Endothelial cell of umbilical vein (primary cell): ENCODE results near the gene COMP.

Experiments used
- EZH2 ChIP-seq: IDR thresholded peaks from 2 replicates; pipeline ENCODE4 v1.6.1; 2012; ENCODE audit warnings: borderline replicate concordance, low read depth, mild to moderate bottlenecking, moderate library complexity, low read length, inconsistent platforms; ENCODE audit not compliant: severe bottlenecking
- GATA2 ChIP-seq: IDR thresholded peaks from 2 replicates; pipeline ENCODE4 v1.7.0; 2011; ENCODE audit warnings: low read depth, mild to moderate bottlenecking, moderate library complexity, mixed read lengths, low read length; ENCODE audit not compliant: insufficient read length, insufficient read depth
- MYC ChIP-seq: IDR thresholded peaks from one replicate; pipeline ENCODE4 v1.6.1; 2011; ENCODE audit warnings: mild to moderate bottlenecking, low read depth, low read length
- POLR2A ChIP-seq: IDR thresholded peaks from 2 replicates; pipeline ENCODE4 v1.6.1; 2012; ENCODE audit warnings: low read depth, mild to moderate bottlenecking, control low read depth, low read length
- POLR2AphosphoS5 ChIP-seq: IDR thresholded peaks from 2 replicates; pipeline ENCODE4 v1.6.1; 2012; ENCODE audit warnings: low read depth, mild to moderate bottlenecking, control low read depth, low read length, moderate library complexity; ENCODE audit not compliant: insufficient read depth
- TF ChIP-seq, protein P1 (sequence below), 2 donors: IDR thresholded peaks; 1 replicate in 1 of 2; 2 replicates in 1 of 2; pipeline ENCODE4 v1.5.1; 2011; ENCODE audit warnings: low read length in 2 of 2, mild to moderate bottlenecking in 2 of 2, moderate library complexity in 2 of 2, control low read depth in 1 of 2, inconsistent platforms in 1 of 2, low read depth in 1 of 2; ENCODE audit not compliant: insufficient read depth in 1 of 2; ENCODE audit errors: extremely low read depth in 1 of 2
- TF ChIP-seq, protein P2 (sequence below): IDR thresholded peaks from 2 replicates; pipeline ENCODE4 v1.6.1; 2011; ENCODE audit not compliant: insufficient read depth, insufficient read length

DNA sequence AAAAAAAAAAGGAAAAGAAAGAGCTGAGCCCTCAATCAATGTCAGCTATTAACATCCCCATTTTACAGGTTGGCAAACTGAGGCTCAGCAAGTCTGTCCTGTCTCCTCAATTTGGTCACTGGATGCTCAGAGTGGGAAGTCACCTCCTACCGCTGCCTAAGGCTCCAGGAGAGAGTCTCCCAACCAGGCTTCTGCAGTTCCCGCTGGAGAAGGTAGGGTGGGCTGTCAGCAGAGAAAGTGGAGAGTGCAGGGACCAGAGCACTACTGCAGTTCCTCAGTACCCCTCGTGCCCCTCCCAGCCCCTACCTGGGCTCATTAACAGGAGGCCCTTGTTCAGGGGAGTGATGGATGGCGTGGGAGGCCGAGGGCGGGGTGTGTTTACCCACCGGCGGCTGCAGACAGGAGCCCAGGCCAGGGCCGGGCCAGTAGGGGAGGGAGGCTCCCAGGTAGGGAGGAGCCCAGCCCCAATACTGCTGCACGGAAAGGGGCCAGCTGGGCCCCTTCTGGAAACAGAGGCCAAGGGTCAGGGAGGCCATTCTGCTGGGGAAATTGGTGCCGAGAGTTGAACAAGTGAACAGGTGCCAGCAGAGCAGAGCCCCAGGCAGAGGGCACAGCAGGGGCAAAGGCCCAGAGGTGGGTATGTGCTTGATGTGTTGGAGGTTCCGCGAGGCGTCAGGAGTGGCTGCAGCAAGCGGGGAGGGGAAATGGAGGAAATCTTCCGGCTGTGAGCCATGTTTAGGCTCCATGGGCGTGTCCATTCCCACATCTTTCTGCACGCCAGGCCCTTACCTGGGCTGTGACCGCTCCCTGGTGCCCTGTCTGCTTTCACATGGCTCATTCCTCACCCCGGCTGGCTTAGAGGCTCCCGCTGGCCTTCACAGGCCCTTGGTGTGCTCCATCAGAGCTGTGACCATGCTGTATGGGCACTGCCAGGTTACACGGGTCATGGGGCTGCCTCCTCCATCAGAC lies 7.6 kb upstream of the COMP start:
- TF ChIP-seq, protein P1, sequence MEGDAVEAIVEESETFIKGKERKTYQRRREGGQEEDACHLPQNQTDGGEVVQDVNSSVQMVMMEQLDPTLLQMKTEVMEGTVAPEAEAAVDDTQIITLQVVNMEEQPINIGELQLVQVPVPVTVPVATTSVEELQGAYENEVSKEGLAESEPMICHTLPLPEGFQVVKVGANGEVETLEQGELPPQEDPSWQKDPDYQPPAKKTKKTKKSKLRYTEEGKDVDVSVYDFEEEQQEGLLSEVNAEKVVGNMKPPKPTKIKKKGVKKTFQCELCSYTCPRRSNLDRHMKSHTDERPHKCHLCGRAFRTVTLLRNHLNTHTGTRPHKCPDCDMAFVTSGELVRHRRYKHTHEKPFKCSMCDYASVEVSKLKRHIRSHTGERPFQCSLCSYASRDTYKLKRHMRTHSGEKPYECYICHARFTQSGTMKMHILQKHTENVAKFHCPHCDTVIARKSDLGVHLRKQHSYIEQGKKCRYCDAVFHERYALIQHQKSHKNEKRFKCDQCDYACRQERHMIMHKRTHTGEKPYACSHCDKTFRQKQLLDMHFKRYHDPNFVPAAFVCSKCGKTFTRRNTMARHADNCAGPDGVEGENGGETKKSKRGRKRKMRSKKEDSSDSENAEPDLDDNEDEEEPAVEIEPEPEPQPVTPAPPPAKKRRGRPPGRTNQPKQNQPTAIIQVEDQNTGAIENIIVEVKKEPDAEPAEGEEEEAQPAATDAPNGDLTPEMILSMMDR (IDR thresholded peaks at IDR 0.05; ENCODE audit: extremely low read depth in 1 of 2, insufficient read depth in 1 of 2, low read depth in 1 of 2, low read length in 2 of 2) = no peak
- TF ChIP-seq EZH2 = no peak
- TF ChIP-seq, protein P2, sequence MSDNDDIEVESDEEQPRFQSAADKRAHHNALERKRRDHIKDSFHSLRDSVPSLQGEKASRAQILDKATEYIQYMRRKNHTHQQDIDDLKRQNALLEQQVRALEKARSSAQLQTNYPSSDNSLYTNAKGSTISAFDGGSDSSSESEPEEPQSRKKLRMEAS = no peak
- no peak for TF ChIP-seq POLR2A
- no peak for TF ChIP-seq POLR2AphosphoS5
- no peak for TF ChIP-seq MYC
- TF ChIP-seq GATA2 = no peak
